GM19372 (cell line): Measurements from ENCODE around the gene TANC1.

Experiments used
- ATAC-seq: cut with Tn5 transposase; IDR thresholded peaks from one replicate; pipeline ENCODE4 v1.9.1; 2021; ENCODE audit warnings: mild to moderate bottlenecking, low read depth, moderate library complexity; ENCODE audit not compliant: unreplicated experiment

The TANC1 gene

GRCh38 chr2:159053161-159054031 lies 85.0 kb downstream of the TANC1 start:
- no peak for ATAC-seq

- ATAC-seq, result no peak
Observed at GRCh38 chr2:159054032-159054334, 85.5 kb downstream of the TANC1 start.

- ATAC-seq, result no peak
Observed at GRCh38 chr2:159054985-159055384, 86.5 kb downstream of the TANC1 start.

GRCh38 chr2:159060518-159060917 lies 92.1 kb downstream of the TANC1 start:
- no peak for ATAC-seq

- no peak for ATAC-seq
Observed at GRCh38 chr2:159063677-159064076, 95.2 kb downstream of the TANC1 start.

- ATAC-seq, result no peak
Observed at GRCh38 chr2:159064446-159065301, 96.2 kb downstream of the TANC1 start.

- no peak for ATAC-seq
Observed at GRCh38 chr2:159065313-159065712, 96.9 kb downstream of the TANC1 start.

- ATAC-seq, result no peak
Observed at GRCh38 chr2:159065891-159066290, 97.5 kb downstream of the TANC1 start.

- ATAC-seq, result no peak
Observed at GRCh38 chr2:159066541-159067156, 98.2 kb downstream of the TANC1 start.

- ATAC-seq, result no peak
Observed at GRCh38 chr2:159067971-159068370, 99.5 kb downstream of the TANC1 start.

GRCh38 chr2:159069229-159069628 lies 100.8 kb downstream of the TANC1 start:
- ATAC-seq, result no peak

- no peak for ATAC-seq
Observed at GRCh38 chr2:159070235-159070634, 101.8 kb downstream of the TANC1 start.

- no peak for ATAC-seq
Observed at GRCh38 chr2:159071190-159071915, 102.9 kb downstream of the TANC1 start.

GRCh38 chr2:159072795-159073194 lies 104.4 kb downstream of the TANC1 start:
- ATAC-seq, result no peak

- ATAC-seq, result no peak
Observed at GRCh38 chr2:159073256-159073655, 104.8 kb downstream of the TANC1 start.

- ATAC-seq, result no peak
Observed at GRCh38 chr2:159074605-159075004, 106.2 kb downstream of the TANC1 start.

- no peak for ATAC-seq
Observed at GRCh38 chr2:159075727-159076126, 107.3 kb downstream of the TANC1 start.

- no peak for ATAC-seq
Observed at GRCh38 chr2:159076241-159076640, 107.8 kb downstream of the TANC1 start.

GRCh38 chr2:159077869-159078268 lies 109.4 kb downstream of the TANC1 start:
- no peak for ATAC-seq

GRCh38 chr2:159078443-159078842 lies 110.0 kb downstream of the TANC1 start:
- ATAC-seq, result no peak

- no peak for ATAC-seq
Observed at GRCh38 chr2:159080641-159081040, 112.2 kb downstream of the TANC1 start.
